Measurements from ENCODE around the gene GGPS1.

DNA sequence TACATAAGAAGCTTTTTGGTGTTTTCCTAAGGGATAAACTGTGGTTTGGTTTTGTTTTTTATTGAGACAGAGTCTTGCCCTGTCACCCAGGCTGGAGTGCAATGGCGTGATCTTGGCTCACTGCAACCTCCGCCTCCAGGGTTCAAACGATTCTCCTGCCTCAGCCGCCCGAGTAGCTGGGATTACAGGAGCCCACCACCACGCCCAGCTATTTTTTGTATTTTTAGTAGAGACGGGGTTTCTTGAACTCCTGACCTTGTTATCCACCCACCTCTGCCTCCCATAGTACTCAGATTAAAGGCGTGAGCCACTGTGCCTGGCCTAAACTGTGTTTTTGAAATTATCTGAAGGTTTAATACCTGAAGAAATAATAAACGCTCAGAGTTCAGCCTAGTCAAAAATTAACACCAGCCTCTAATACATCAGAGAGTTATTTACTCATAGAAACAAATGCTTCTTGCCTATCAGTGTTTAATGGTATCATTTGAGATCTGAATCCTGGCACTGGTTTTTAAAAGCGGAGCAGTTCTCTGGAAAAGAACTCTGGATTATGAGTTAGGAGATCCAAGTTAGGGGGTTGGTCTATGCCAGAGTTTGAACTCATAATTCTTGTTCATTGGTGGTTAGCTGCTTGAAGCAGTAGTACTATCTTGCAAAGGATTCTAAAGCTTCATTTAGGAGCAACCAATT is 29.1 kb upstream of the GGPS1 start:
- TF ChIP-seq, protein P1, sequence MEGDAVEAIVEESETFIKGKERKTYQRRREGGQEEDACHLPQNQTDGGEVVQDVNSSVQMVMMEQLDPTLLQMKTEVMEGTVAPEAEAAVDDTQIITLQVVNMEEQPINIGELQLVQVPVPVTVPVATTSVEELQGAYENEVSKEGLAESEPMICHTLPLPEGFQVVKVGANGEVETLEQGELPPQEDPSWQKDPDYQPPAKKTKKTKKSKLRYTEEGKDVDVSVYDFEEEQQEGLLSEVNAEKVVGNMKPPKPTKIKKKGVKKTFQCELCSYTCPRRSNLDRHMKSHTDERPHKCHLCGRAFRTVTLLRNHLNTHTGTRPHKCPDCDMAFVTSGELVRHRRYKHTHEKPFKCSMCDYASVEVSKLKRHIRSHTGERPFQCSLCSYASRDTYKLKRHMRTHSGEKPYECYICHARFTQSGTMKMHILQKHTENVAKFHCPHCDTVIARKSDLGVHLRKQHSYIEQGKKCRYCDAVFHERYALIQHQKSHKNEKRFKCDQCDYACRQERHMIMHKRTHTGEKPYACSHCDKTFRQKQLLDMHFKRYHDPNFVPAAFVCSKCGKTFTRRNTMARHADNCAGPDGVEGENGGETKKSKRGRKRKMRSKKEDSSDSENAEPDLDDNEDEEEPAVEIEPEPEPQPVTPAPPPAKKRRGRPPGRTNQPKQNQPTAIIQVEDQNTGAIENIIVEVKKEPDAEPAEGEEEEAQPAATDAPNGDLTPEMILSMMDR (IDR thresholded peaks at IDR 0.05): no peak
- TF ChIP-seq, protein P2, sequence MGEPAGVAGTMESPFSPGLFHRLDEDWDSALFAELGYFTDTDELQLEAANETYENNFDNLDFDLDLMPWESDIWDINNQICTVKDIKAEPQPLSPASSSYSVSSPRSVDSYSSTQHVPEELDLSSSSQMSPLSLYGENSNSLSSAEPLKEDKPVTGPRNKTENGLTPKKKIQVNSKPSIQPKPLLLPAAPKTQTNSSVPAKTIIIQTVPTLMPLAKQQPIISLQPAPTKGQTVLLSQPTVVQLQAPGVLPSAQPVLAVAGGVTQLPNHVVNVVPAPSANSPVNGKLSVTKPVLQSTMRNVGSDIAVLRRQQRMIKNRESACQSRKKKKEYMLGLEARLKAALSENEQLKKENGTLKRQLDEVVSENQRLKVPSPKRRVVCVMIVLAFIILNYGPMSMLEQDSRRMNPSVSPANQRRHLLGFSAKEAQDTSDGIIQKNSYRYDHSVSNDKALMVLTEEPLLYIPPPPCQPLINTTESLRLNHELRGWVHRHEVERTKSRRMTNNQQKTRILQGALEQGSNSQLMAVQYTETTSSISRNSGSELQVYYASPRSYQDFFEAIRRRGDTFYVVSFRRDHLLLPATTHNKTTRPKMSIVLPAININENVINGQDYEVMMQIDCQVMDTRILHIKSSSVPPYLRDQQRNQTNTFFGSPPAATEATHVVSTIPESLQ (CRISPR knock-in tag; IDR thresholded peaks at IDR 0.05): no peak
- TF ChIP-seq, protein P3, sequence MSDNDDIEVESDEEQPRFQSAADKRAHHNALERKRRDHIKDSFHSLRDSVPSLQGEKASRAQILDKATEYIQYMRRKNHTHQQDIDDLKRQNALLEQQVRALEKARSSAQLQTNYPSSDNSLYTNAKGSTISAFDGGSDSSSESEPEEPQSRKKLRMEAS (CRISPR knock-in tag; IDR thresholded peaks at IDR 0.05): no peak
- no peak for TF ChIP-seq ZNF121 (CRISPR knock-in tag; IDR thresholded peaks at IDR 0.05)
- no peak for TF ChIP-seq NR3C1 (CRISPR knock-in tag; conservative IDR thresholded peaks at IDR 0.05; ENCODE audit: low read depth)
- no peak for TF ChIP-seq ZBTB21 (CRISPR knock-in tag; IDR thresholded peaks at IDR 0.05; ENCODE audit: borderline replicate concordance)
- TF ChIP-seq SP1 (CRISPR knock-in tag; conservative IDR thresholded peaks at IDR 0.05): no peak
- TF ChIP-seq, protein P4, sequence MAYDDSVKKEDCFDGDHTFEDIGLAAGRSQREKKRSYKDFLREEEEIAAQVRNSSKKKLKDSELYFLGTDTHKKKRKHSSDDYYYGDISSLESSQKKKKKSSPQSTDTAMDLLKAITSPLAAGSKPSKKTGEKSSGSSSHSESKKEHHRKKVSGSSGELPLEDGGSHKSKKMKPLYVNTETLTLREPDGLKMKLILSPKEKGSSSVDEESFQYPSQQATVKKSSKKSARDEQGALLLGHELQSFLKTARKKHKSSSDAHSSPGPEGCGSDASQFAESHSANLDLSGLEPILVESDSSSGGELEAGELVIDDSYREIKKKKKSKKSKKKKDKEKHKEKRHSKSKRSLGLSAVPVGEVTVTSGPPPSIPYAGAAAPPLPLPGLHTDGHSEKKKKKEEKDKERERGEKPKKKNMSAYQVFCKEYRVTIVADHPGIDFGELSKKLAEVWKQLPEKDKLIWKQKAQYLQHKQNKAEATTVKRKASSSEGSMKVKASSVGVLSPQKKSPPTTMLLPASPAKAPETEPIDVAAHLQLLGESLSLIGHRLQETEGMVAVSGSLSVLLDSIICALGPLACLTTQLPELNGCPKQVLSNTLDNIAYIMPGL (CRISPR knock-in tag; IDR thresholded peaks at IDR 0.05): no peak
- TF ChIP-seq ZNF138 (CRISPR knock-in tag; conservative IDR thresholded peaks at IDR 0.05): no peak
- TF ChIP-seq, protein P5, sequence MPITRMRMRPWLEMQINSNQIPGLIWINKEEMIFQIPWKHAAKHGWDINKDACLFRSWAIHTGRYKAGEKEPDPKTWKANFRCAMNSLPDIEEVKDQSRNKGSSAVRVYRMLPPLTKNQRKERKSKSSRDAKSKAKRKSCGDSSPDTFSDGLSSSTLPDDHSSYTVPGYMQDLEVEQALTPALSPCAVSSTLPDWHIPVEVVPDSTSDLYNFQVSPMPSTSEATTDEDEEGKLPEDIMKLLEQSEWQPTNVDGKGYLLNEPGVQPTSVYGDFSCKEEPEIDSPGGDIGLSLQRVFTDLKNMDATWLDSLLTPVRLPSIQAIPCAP (CRISPR knock-in tag; IDR thresholded peaks at IDR 0.05): no peak
- no peak for TF ChIP-seq NFATC4 (CRISPR knock-in tag; IDR thresholded peaks at IDR 0.05)
- no peak for TF ChIP-seq TEAD4 (CRISPR knock-in tag; IDR thresholded peaks at IDR 0.05)
- TF ChIP-seq KAT7 (CRISPR knock-in tag; IDR thresholded peaks at IDR 0.05; ENCODE audit: borderline replicate concordance): no peak
